MCF 10A (cell line): Measurements from ENCODE around the gene TMEM248. TPM values are rescaled to one million over a fixed set of nuclear protein-coding genes. Genes with fewer than 3 reads are reported as not detected.
"Not testable (repeated sequence)": the region's sequence is repeated elsewhere in the genome, so short reads cannot be mapped to it uniquely, and the experiment has no call there.

Experiments
- BruUV-seq: library from RNA; stranded (reverse); fragments of 400-500 nt; replicated peaks from 2 replicates; lab custom pipeline; 2021; lab: Mats Ljungman, UMichigan
- CTCF ChIA-PET: fragments of 300-600 bp; sonication (Branson Sonifier 250); formaldehyde crosslinking; extraction: SDS; loops from one replicate; lab custom pipeline; 2021; ENCODE audit warnings: antibody characterized with exemption, inconsistent platforms; lab: Yijun Ruan, JAX
- POLR2A ChIA-PET: fragments of 300-600, 350-650 bp; sonication (Branson Sonifier 250); formaldehyde crosslinking; extraction: SDS; loops from one replicate; lab custom pipeline; 2020; ENCODE audit warnings: antibody characterized with exemption, inconsistent platforms; lab: Yijun Ruan, JAX
- DNase-seq: peaks from one replicate; pipeline ENCODE4 v3.0.0-alpha.2; 2018; ENCODE audit not compliant: unreplicated experiment
- H3K27ac Mint-ChIP-seq: one replicate; pipeline ENCODE4 v1.8.0; 2022; ENCODE audit warnings: mild to moderate bottlenecking, low read depth, mixed read lengths; ENCODE audit not compliant: unreplicated experiment
- H3K27me3 Mint-ChIP-seq: one replicate; pipeline ENCODE4 v1.8.0; 2022; ENCODE audit warnings: mixed read lengths; ENCODE audit not compliant: insufficient read depth, unreplicated experiment
- H3K36me3 Mint-ChIP-seq: one replicate; pipeline ENCODE4 v1.8.0; 2022; ENCODE audit warnings: mild to moderate bottlenecking, moderate library complexity, mixed read lengths; ENCODE audit not compliant: insufficient read depth, unreplicated experiment
- H3K4me1 Mint-ChIP-seq: one replicate; pipeline ENCODE4 v1.8.0; 2022; ENCODE audit warnings: mixed read lengths; ENCODE audit not compliant: insufficient read depth, unreplicated experiment
- H3K4me3 Mint-ChIP-seq: one replicate; pipeline ENCODE4 v1.8.0; 2022; ENCODE audit warnings: mild to moderate bottlenecking, moderate library complexity, mixed read lengths; ENCODE audit not compliant: unreplicated experiment
- H3K9me3 Mint-ChIP-seq: one replicate; pipeline ENCODE4 v1.8.0; 2022; ENCODE audit warnings: mixed read lengths; ENCODE audit not compliant: unreplicated experiment
- CTCF ChIP-seq: fragments of 200-600 bp; IDR thresholded peaks from one replicate; pipeline ENCODE4 v1.8.0; 2022; ENCODE audit warnings: antibody characterized with exemption, mild to moderate bottlenecking; ENCODE audit not compliant: unreplicated experiment
- intact Hi-C: fragments of 100-400 bp; cut with micrococcal nuclease; formaldehyde crosslinking; loops from 2 replicates; pipeline ENCODE4 v1.14.1; 2022
- total RNA-seq: library from RNA; stranded (reverse); gene quantifications from 2 replicates; pipeline ENCODE4 v1.2.3, GENCODE V29; 2022

Gene TMEM248
- total RNA-seq, 1 experiment from 2014 or later: 75.7 TPM

DNA sequence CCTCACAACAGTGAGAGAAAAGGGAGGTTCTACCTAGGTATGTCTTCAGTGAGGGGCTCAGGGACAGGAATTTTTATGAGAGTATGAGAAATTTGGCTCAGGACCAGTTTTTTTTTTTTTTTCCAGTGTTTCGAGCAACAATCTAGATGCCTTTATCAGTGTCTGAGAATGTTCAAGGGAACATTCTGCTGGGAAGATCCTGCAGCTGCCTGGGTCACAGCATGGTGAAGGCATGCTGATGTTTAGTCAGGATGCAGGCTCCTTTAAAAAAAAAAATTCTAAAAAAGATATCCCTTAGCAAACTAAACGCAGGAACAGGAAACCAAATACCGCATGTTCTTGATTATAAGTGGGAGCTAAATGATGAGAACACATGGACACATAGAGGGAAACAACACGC is 43.4 kb downstream of the TMEM248 start:
- no peak overlapping the region for H3K27ac Mint-ChIP-seq
- POLR2A ChIA-PET: no interaction called here
- H3K4me1 Mint-ChIP-seq: no peaks in the 10 kb centered on the region
- no peak for DNase-seq
- BruUV-seq: no TSS peak
- no peaks in the 10 kb centered on the region for H3K27me3 Mint-ChIP-seq
- CTCF ChIA-PET: interaction anchor here (1.6 kb wide), 1 partner anchor 12 kb away, joined by 4 read pairs; no protein-coding TSS in a partner anchor
- no peak for TF ChIP-seq CTCF
- H3K4me3 Mint-ChIP-seq: no peak overlapping the region
- intact Hi-C loops: no loop called here
- peaks cover 25% of the 10 kb centered on the region for H3K36me3 Mint-ChIP-seq
- H3K9me3 Mint-ChIP-seq: no peaks in the 10 kb centered on the region

GRCh38 chr7:66967029-66967428 is 46.0 kb downstream of the TMEM248 start:
- H3K27ac Mint-ChIP-seq: no peak overlapping the region
- H3K4me3 Mint-ChIP-seq: no peak overlapping the region
- H3K9me3 Mint-ChIP-seq: no peaks in the 10 kb centered on the region
- ChIA-PET CTCF (interaction anchor here (0.7 kb wide), 1 partner anchor 9 kb away, joined by 3 read pairs; no protein-coding TSS in a partner anchor), POLR2A (no interaction called here)
- intact Hi-C loops: no loop called here
- H3K36me3 Mint-ChIP-seq: peaks cover 5% of the 10 kb centered on the region
- TF ChIP-seq CTCF: no peak
- BruUV-seq: no TSS peak
- no peaks in the 10 kb centered on the region for H3K4me1 Mint-ChIP-seq
- no peaks in the 10 kb centered on the region for H3K27me3 Mint-ChIP-seq
- DNase-seq: no peak

DNA sequence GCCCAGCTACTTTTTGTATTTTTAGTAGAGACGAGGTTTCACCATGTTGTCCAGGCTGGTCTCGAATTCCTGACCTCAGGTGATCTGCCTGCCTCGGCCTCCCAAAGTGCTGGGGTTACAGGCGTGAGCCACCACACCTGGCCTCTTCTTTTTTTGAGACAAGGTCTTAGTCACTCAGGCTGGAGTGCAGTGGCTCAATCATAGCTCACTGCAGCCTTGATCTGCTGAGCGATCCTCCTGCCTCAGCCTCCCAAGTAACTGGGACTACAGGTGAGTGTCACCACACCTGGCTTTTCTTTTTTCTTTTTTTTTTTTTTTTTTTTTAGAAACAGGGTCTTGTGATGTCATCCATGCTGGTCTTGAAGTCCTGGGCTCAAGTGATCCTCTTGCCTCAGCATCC is 48.0 kb downstream of the TMEM248 start:
- POLR2A ChIA-PET: interaction anchor here (0.6 kb wide), 1 partner anchor 876 kb away, joined by 3 read pairs; no protein-coding TSS in a partner anchor
- H3K9me3 Mint-ChIP-seq, H3K27ac Mint-ChIP-seq, H3K27me3 Mint-ChIP-seq, intact Hi-C loops, H3K36me3 Mint-ChIP-seq, H3K4me1 Mint-ChIP-seq, BruUV-seq, H3K4me3 Mint-ChIP-seq, DNase-seq: not testable (repeated sequence)
- CTCF ChIA-PET: interaction anchor here (0.6 to 1.1 kb wide), 2 partner anchors 55 to 70 kb away, joined by 3 read pairs; no protein-coding TSS in a partner anchor

- Mint-ChIP-seq H3K4me3 (no peak overlapping the region), H3K36me3 (no peaks in the 10 kb centered on the region), H3K9me3 (no peaks in the 10 kb centered on the region), H3K4me1 (no peaks in the 10 kb centered on the region), H3K27me3 (no peaks in the 10 kb centered on the region), H3K27ac (no peak overlapping the region)
- intact Hi-C loops: no loop called here
- POLR2A ChIA-PET: interaction anchor here (0.7 to 1.0 kb wide), 2 partner anchors 13 kb away, joined by 3 read pairs; no protein-coding TSS in a partner anchor
- BruUV-seq: no TSS peak
- TF ChIP-seq CTCF: no peak
- CTCF ChIA-PET: interaction anchor here (0.8 kb wide), 1 partner anchor 20 kb away, joined by 3 read pairs; no protein-coding TSS in a partner anchor
- no peak for DNase-seq
Observed at GRCh38 chr7:66970310-66970709, 49.3 kb downstream of the TMEM248 start.
